ENCODE results near the gene ZNF232. TPM values are rescaled to one million over a fixed set of nuclear protein-coding genes. Genes with fewer than 3 reads are reported as not detected.
"Not testable (repeated sequence)": the region's sequence is repeated elsewhere in the genome, so short reads cannot be mapped to it uniquely, and the experiment has no call there.

The ZNF232 gene
- total and polyA plus RNA-seq, 10 donors = 5.6 to 11.4 (median 9.6) TPM

- peaks cover 4 to 32% (median 23%) of the 10 kb centered on the region in 6 donors for H3K4me1 ChIP-seq
- no peaks in the 10 kb centered on the region for H3K27me3 ChIP-seq (replicated peaks in 1 of 7)
- no peak for TF ChIP-seq POLR2A (IDR thresholded peaks at IDR 0.05)
- no peak for TF ChIP-seq CTCF (IDR thresholded peaks at IDR 0.05 in 8 of 11, conservative IDR thresholded peaks at IDR 0.05 in 3 of 11)
- TF ChIP-seq POLR2AphosphoS5 (IDR thresholded peaks at IDR 0.05) = no peak
- peaks cover 0 to 27% (median 0%) of the 10 kb centered on the region in 6 donors for H3K36me3 ChIP-seq
- H3K4me3 ChIP-seq = peak overlapping the region; percentile 63 to 89 (median 73)
- H3K27ac ChIP-seq = peak overlapping the region; percentile 78 to 93 (median 85)
- WGBS, 5 donors = 21 to 33% (median 28%) methylated on average over 14 of the region's 14 CpGs
- peaks cover 0 to 17% (median 7%) of the 10 kb centered on the region in 8 donors for H3K9me3 ChIP-seq
- intact Hi-C loops (cut with DNase I; ENCODE audit: low total_unique reads) = no loop called here
- no peak for DNase-seq
Observed at GRCh38 chr17:5077781-5078105, 33.9 kb downstream of the ZNF232 start.

- H3K36me3 ChIP-seq = peaks cover 0 to 22% (median 0%) of the 10 kb centered on the region in 6 donors
- peaks cover 4 to 32% (median 23%) of the 10 kb centered on the region in 6 donors for H3K4me1 ChIP-seq
- DNase-seq; intact Hi-C loops (cut with DNase I; ENCODE audit: low total_unique reads); H3K27me3 ChIP-seq (replicated peaks in 1 of 7): not testable (repeated sequence)
- peaks cover 0 to 12% (median 3%) of the 10 kb centered on the region in 8 donors for H3K9me3 ChIP-seq
- 96 to 98% (median 97%) methylated on average over 24 of the region's 24 CpGs for WGBS, 5 donors
- H3K27ac ChIP-seq = peak overlapping the region in 6 of 8 donors; percentile 85 to 93 (median 88)
- peak overlapping the region in 5 of 8 donors; percentile 66 to 89 (median 68) for H3K4me3 ChIP-seq
Observed at GRCh38 chr17:5077275-5077674, 34.4 kb downstream of the ZNF232 start.

- 86 to 90% (median 89%) methylated on average over 4 to 5 of the region's 5 CpGs for WGBS, 5 donors
- DNase-seq; H3K9me3 ChIP-seq; H3K36me3 ChIP-seq; intact Hi-C loops (cut with DNase I; ENCODE audit: low total_unique reads); H3K27me3 ChIP-seq (replicated peaks in 1 of 7); H3K4me3 ChIP-seq; H3K27ac ChIP-seq: not testable (repeated sequence)
- peaks cover 4 to 28% (median 23%) of the 10 kb centered on the region in 6 donors for H3K4me1 ChIP-seq
Observed at GRCh38 chr17:5075472-5075871, 36.2 kb downstream of the ZNF232 start.

GRCh38 chr17:5069724-5070123 is 42.0 kb downstream of the ZNF232 start:
- no peak for DNase-seq
- TF ChIP-seq POLR2A (IDR thresholded peaks at IDR 0.05) (no peak), POLR2AphosphoS5 (IDR thresholded peaks at IDR 0.05) (no peak), CTCF (IDR thresholded peaks at IDR 0.05 in 8 of 11, conservative IDR thresholded peaks at IDR 0.05 in 3 of 11) (no peak)
- no peaks in the 10 kb centered on the region for H3K36me3 ChIP-seq
- H3K27me3 ChIP-seq (replicated peaks in 1 of 7) = no peaks in the 10 kb centered on the region
- H3K4me1 ChIP-seq = no peaks in the 10 kb centered on the region
- H3K9me3 ChIP-seq = no peaks in the 10 kb centered on the region
- H3K27ac ChIP-seq = no peak overlapping the region
- WGBS, 5 donors = 79 to 94% (median 91%) methylated on average over 4 of the region's 4 CpGs
- intact Hi-C loops (cut with DNase I; ENCODE audit: low total_unique reads) = loop anchor here (10.0 kb wide), 1 partner anchor 85 kb away; the partner anchor contains the start of gene CAMTA2
- no peak overlapping the region for H3K4me3 ChIP-seq

- no peak overlapping the region for H3K4me3 ChIP-seq
- no peaks in the 10 kb centered on the region for H3K27me3 ChIP-seq (replicated peaks in 1 of 7)
- no peaks in the 10 kb centered on the region for H3K4me1 ChIP-seq
- intact Hi-C loops (cut with DNase I; ENCODE audit: low total_unique reads) = loop anchor here (10.0 kb wide), 1 partner anchor 83 kb away; the partner anchor contains the start of gene CAMTA2
- no peak overlapping the region for H3K27ac ChIP-seq
- TF ChIP-seq POLR2A (IDR thresholded peaks at IDR 0.05) (no peak), CTCF (IDR thresholded peaks at IDR 0.05 in 8 of 11, conservative IDR thresholded peaks at IDR 0.05 in 3 of 11) (no peak), POLR2AphosphoS5 (IDR thresholded peaks at IDR 0.05) (no peak)
- no peak for DNase-seq
- WGBS, 5 donors = 82 to 94% (median 91%) methylated on average over 3 of the region's 3 CpGs
- no peaks in the 10 kb centered on the region for H3K36me3 ChIP-seq
- H3K9me3 ChIP-seq = no peaks in the 10 kb centered on the region
Observed at GRCh38 chr17:5068236-5068635, 43.4 kb downstream of the ZNF232 start.
